HCT116 (cell line): ENCODE measurements around the gene ZNF573. TPM values are rescaled to one million over a fixed set of nuclear protein-coding genes. Genes with fewer than 3 reads are reported as not detected.
A peak's percentile ranks its signal among the peaks of the same experiment; 100 is the strongest.

Experiments
- ATAC-seq: fragments of 200-7000 bp; cut with Tn5 transposase; 2 replicates; pipeline ENCODE4 v1.9.1; 2020; ENCODE audit warnings: mild to moderate bottlenecking, moderate library complexity
- BruUV-seq: library from RNA; stranded (reverse); fragments of 400-500 nt; replicated peaks from 2 replicates; lab custom pipeline; 2021; lab: Mats Ljungman, UMichigan
- CTCF ChIA-PET: fragments of 300-600 bp; sonication (Branson Sonifier 250); formaldehyde crosslinking; loops from one replicate; lab custom pipeline; 2021; ENCODE audit warnings: antibody characterized with exemption; lab: Charles Lee
- POLR2A ChIA-PET: fragments of 300-600, 350-600 bp; sonication (Branson Sonifier 250); formaldehyde crosslinking; loops from one replicate; lab custom pipeline; 2021; ENCODE audit warnings: antibody characterized with exemption; lab: Charles Lee
- RAD21 ChIA-PET, 2 experiments: fragments of 300-600 bp; sonication (Branson Sonifier 250); formaldehyde crosslinking; loops; one replicate each; lab custom pipeline; 2023; ENCODE audit warnings: low total read pairs in 2 of 2; ENCODE audit not compliant: uncharacterized antibody in 2 of 2, unreplicated experiment in 2 of 2, low non-redundant PET in 1 of 2; lab: Charles Lee
- DNase-seq: peaks from one replicate; pipeline ENCODE4 v3.0.0-alpha.2; 2010; ENCODE audit warnings: low read depth, low spot score
- H2AFZ ChIP-seq: fragments of 200-600 bp; shearing (Covaris generic), sonication (generic); 2 replicates; pipeline ENCODE4 v1.6.1; 2017; ENCODE audit warnings: low read depth, mixed run types, mixed read lengths, antibody characterized with exemption, low read length; ENCODE audit not compliant: poor library complexity, severe bottlenecking
- H3K27ac ChIP-seq: 2 replicates; pipeline ENCODE4 v1.5.1; 2012; ENCODE audit warnings: low read depth, low read length
- H3K27me3 ChIP-seq: fragments of 200-600 bp; sonication (generic); 2 replicates; pipeline ENCODE4 v1.6.1; 2016; ENCODE audit warnings: mixed run types, low read length, mixed read lengths; ENCODE audit not compliant: insufficient read depth
- H3K36me3 ChIP-seq, 2 experiments: fragments of 200-500 bp in 1 of 2; fragments of 200-600 bp in 1 of 2; sonication (Bioruptor generic) in 1 of 2; sonication (generic) in 1 of 2; 2 replicates each; pipeline versions ENCODE4 v1.5.1 to v1.6.1; 2014 to 2016; ENCODE audit warnings: low read length in 2 of 2, inconsistent platforms in 1 of 2, mixed read lengths in 1 of 2, mixed run types in 1 of 2; ENCODE audit not compliant: insufficient read depth in 2 of 2, control insufficient read depth in 1 of 2
- H3K4me1 ChIP-seq, 2 experiments: fragments of 200-600 bp in 1 of 2; sonication (generic) in 1 of 2; 2 replicates each; pipeline versions ENCODE4 v1.5.1 to v1.6.1; 2012 to 2017; ENCODE audit warnings: low read length in 2 of 2, inconsistent platforms in 1 of 2, mild to moderate bottlenecking in 1 of 2, mixed read lengths in 1 of 2, mixed run types in 1 of 2, moderate library complexity in 1 of 2; ENCODE audit not compliant: insufficient read depth in 2 of 2, control insufficient read depth in 1 of 2
- H3K4me2 ChIP-seq: fragments of 200-600 bp; sonication (generic); 2 replicates; pipeline ENCODE4 v1.6.1; 2017; ENCODE audit warnings: mixed run types, low read length, mixed read lengths
- H3K4me3 ChIP-seq, 2 experiments: fragments of 200-600 bp in 1 of 2; sonication (generic) in 1 of 2; replicated peaks in 1 of 2; 2 replicates each; pipeline ENCODE4 v1.5.1; 2011 to 2016; ENCODE audit warnings: low read length in 2 of 2, control low read depth in 1 of 2, low read depth in 1 of 2, mild to moderate bottlenecking in 1 of 2, mixed read lengths in 1 of 2, mixed run types in 1 of 2
- H3K79me2 ChIP-seq: fragments of 200-600 bp; sonication (generic); 2 replicates; pipeline ENCODE4 v1.6.1; 2017; ENCODE audit warnings: mild to moderate bottlenecking, mixed run types, low read length, moderate library complexity, mixed read lengths; ENCODE audit not compliant: insufficient read depth
- H3K9ac ChIP-seq: fragments of 200-600 bp; sonication (generic); 2 replicates; pipeline ENCODE4 v1.6.1; 2016; ENCODE audit warnings: low read length, mixed read lengths
- H3K9me2 ChIP-seq: fragments of 200-600 bp; sonication (generic), shearing (Covaris generic); 2 replicates; pipeline ENCODE4 v1.6.1; 2017; ENCODE audit warnings: mixed run types, mild to moderate bottlenecking, moderate library complexity; ENCODE audit not compliant: insufficient read depth
- H3K9me3 ChIP-seq, 2 experiments: fragments of 200-500 bp in 1 of 2; fragments of 200-600 bp in 1 of 2; sonication (Bioruptor generic) in 1 of 2; sonication (generic) in 1 of 2; 2 replicates each; pipeline ENCODE4 v1.6.1; 2014 to 2017; ENCODE audit warnings: low read length in 2 of 2, mixed read lengths in 2 of 2, inconsistent platforms in 1 of 2, low read depth in 1 of 2, mild to moderate bottlenecking in 1 of 2, mixed run types in 1 of 2, moderate library complexity in 1 of 2; ENCODE audit not compliant: control insufficient read depth in 1 of 2, insufficient read depth in 1 of 2
- H4K20me1 ChIP-seq: fragments of 200-600 bp; sonication (generic), shearing (Covaris generic); 2 replicates; pipeline ENCODE4 v1.6.1; 2017; ENCODE audit warnings: mixed run types, mild to moderate bottlenecking, moderate library complexity; ENCODE audit not compliant: insufficient read depth
- CBX3 ChIP-seq: IDR thresholded peaks from 2 replicates; pipeline ENCODE4 v1.6.1; 2012; ENCODE audit warnings: low read depth
- CEBPB ChIP-seq: IDR thresholded peaks from 2 replicates; pipeline ENCODE4 v1.6.1; 2012; ENCODE audit warnings: low read depth
- EGR1 ChIP-seq: IDR thresholded peaks from 2 replicates; pipeline ENCODE4 v1.6.1; 2012; ENCODE audit warnings: low read depth
- ELF1 ChIP-seq: IDR thresholded peaks from 2 replicates; pipeline ENCODE4 v1.6.1; 2012; ENCODE audit warnings: low read depth, borderline replicate concordance
- FOSL1 ChIP-seq: IDR thresholded peaks from 2 replicates; pipeline ENCODE4 v1.6.1; 2012; ENCODE audit warnings: low read depth
- JUND ChIP-seq: IDR thresholded peaks from 2 replicates; pipeline ENCODE4 v1.6.1; 2012
- POLR2A ChIP-seq: IDR thresholded peaks from 2 replicates; pipeline ENCODE4 v1.7.0; 2011; ENCODE audit warnings: borderline replicate concordance; ENCODE audit not compliant: insufficient read depth, insufficient read length; ENCODE audit errors: extremely low read depth
- POLR2AphosphoS5 ChIP-seq: IDR thresholded peaks from 2 replicates; pipeline ENCODE4 v1.6.1; 2011; ENCODE audit warnings: mild to moderate bottlenecking, low read depth, low read length, moderate library complexity
- SIN3A ChIP-seq: IDR thresholded peaks from 2 replicates; pipeline ENCODE4 v1.6.1; 2012; ENCODE audit warnings: low read depth
- SP1 ChIP-seq: IDR thresholded peaks from 2 replicates; pipeline ENCODE4 v1.6.1; 2012; ENCODE audit warnings: low read depth
- SRF ChIP-seq: IDR thresholded peaks from 2 replicates; pipeline ENCODE4 v1.6.1; 2012; ENCODE audit warnings: low read depth
- ZFX ChIP-seq: fragments of 450-650 bp; IDR thresholded peaks from 2 replicates; pipeline ENCODE4 v1.6.1; 2017
- ZNF274 ChIP-seq: fragments of 200-500 bp; sonication (Bioruptor generic); IDR thresholded peaks from 2 replicates; pipeline ENCODE4 v1.6.1; 2014; ENCODE audit warnings: mild to moderate bottlenecking, low read depth, low read length, inconsistent platforms
- intact Hi-C: fragments of 100-400 bp; cut with micrococcal nuclease; formaldehyde crosslinking; loops from 2 replicates; pipeline ENCODE4 v1.10.0; 2022
- total RNA-seq: library from RNA; stranded (reverse); gene quantifications from one replicate; pipeline ENCODE4 v1.2.1, GENCODE V29; 2021; ENCODE audit not compliant: unreplicated experiment
- TF ChIP-seq, protein P1 (sequence below): IDR thresholded peaks from 2 replicates; pipeline ENCODE4 v1.6.1; 2012
- TF ChIP-seq, protein P2 (sequence below): IDR thresholded peaks from 2 replicates; pipeline ENCODE4 v1.6.1; 2012
- TF ChIP-seq, protein P3 (sequence below), 3 experiments: fragments of 200-600 bp in 1 of 3; sonication (generic) in 1 of 3; IDR thresholded peaks in 2 of 3; conservative IDR thresholded peaks in 1 of 3; 2 replicates each; pipeline ENCODE4 v1.5.1; 2012 to 2017; ENCODE audit warnings: low read depth in 2 of 3, low read length in 2 of 3, antibody characterized with exemption in 1 of 3, borderline replicate concordance in 1 of 3, control low read depth in 1 of 3, mild to moderate bottlenecking in 1 of 3, mixed read lengths in 1 of 3, mixed run types in 1 of 3, moderate library complexity in 1 of 3; ENCODE audit not compliant: insufficient read depth in 1 of 3

The ZNF573 gene
- total RNA-seq, 1 experiment from 2014 or later = 2.4 TPM

DNA sequence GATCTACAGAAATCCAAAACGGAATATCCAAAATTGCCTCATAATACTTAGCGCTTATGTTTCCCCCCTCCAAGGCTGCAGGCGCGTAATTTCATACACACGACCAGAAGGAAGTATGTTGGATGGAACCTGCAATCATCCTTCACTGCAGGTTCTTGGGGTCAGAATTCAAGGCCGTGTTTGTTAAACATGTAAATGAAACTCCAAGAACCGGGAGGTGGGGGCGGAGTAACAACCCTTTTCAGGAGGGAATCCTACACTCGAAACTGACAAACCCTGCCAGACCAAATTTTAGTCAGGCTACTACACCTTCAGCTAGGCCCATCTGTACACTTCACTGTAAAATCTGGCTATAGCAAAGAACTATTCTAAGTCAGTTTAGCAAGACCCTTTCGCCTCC lies 61.1 kb downstream of the ZNF573 start:
- ATAC-seq = no peak
- TF ChIP-seq JUND (no peak), EGR1 (no peak), SP1 (no peak), ELF1 (no peak), CBX3 (no peak), SIN3A (no peak), ZNF274 (no peak), CEBPB (no peak), ZFX (no peak), POLR2A (no peak), SRF (no peak), FOSL1 (no peak), POLR2AphosphoS5 (no peak)
- TF ChIP-seq, protein P1, sequence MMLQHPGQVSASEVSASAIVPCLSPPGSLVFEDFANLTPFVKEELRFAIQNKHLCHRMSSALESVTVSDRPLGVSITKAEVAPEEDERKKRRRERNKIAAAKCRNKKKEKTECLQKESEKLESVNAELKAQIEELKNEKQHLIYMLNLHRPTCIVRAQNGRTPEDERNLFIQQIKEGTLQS = no peak
- TF ChIP-seq, protein P2, sequence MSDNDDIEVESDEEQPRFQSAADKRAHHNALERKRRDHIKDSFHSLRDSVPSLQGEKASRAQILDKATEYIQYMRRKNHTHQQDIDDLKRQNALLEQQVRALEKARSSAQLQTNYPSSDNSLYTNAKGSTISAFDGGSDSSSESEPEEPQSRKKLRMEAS = no peak
- TF ChIP-seq, protein P3, sequence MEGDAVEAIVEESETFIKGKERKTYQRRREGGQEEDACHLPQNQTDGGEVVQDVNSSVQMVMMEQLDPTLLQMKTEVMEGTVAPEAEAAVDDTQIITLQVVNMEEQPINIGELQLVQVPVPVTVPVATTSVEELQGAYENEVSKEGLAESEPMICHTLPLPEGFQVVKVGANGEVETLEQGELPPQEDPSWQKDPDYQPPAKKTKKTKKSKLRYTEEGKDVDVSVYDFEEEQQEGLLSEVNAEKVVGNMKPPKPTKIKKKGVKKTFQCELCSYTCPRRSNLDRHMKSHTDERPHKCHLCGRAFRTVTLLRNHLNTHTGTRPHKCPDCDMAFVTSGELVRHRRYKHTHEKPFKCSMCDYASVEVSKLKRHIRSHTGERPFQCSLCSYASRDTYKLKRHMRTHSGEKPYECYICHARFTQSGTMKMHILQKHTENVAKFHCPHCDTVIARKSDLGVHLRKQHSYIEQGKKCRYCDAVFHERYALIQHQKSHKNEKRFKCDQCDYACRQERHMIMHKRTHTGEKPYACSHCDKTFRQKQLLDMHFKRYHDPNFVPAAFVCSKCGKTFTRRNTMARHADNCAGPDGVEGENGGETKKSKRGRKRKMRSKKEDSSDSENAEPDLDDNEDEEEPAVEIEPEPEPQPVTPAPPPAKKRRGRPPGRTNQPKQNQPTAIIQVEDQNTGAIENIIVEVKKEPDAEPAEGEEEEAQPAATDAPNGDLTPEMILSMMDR (IDR thresholded peaks at IDR 0.05 in 2 of 3, conservative IDR thresholded peaks at IDR 0.05 in 1 of 3; ENCODE audit: borderline replicate concordance in 1 of 3, insufficient read depth in 1 of 3, low read depth in 2 of 3, low read length in 2 of 3) = no peak
- TF ChIP-seq, all 23 proteins: peak for 0
- peaks cover 4 to 11% of the 10 kb centered on the region in 2 experiments; a peak in 1 of 4 replicates for H3K4me1 ChIP-seq
- no peak for DNase-seq
- no peaks in the 10 kb centered on the region for H3K9me3 ChIP-seq
- H2AFZ ChIP-seq = no peak overlapping the region
- peak overlapping the region; percentile 75 to 83 for H3K4me3 ChIP-seq
- ChIA-PET POLR2A (no interaction called here), RAD21 (no interaction called here), CTCF (no interaction called here)
- H3K4me2 ChIP-seq = peak overlapping the region; percentile 78
- H3K27me3 ChIP-seq = no peaks in the 10 kb centered on the region
- no peak overlapping the region; the same call in 1 of the 2 replicates for H3K9ac ChIP-seq
- peaks cover 7% of the 10 kb centered on the region; the same call in 1 of the 2 replicates for H3K79me2 ChIP-seq
- no peaks in the 10 kb centered on the region for H3K9me2 ChIP-seq
- H3K27ac ChIP-seq = no peak overlapping the region
- intact Hi-C loops = loop anchor here (5.0 kb wide), 1 partner anchor 59 kb away; the partner anchor contains the start of gene ZNF573
- no TSS peak for BruUV-seq
- no peaks in the 10 kb centered on the region for H3K36me3 ChIP-seq
- H4K20me1 ChIP-seq = no peaks in the 10 kb centered on the region
